Stimulated activated CD4-positive, alpha-beta T cell treated with anti-CD3 and anti-CD28 coated beads, Interleukin-1b, Interleukin-23, amount 100 ng/mL, for 48 hours (primary cell): ENCODE measurements around the gene CRTC1.

Experiments used
- DNase-seq: peaks from one replicate; pipeline ENCODE4 v3.0.0-alpha.2; 2020

Gene CRTC1

GRCh38 chr19:18651733-18652132, 31.7 kb upstream of the CRTC1 start:
- DNase-seq = no peak

- no peak for DNase-seq
Measured at GRCh38 chr19:18653853-18654252, 29.6 kb upstream of the CRTC1 start.

GRCh38 chr19:18654469-18654868, 29.0 kb upstream of the CRTC1 start:
- DNase-seq = no peak

GRCh38 chr19:18655173-18655844, 28.2 kb upstream of the CRTC1 start:
- no peak for DNase-seq

- no peak for DNase-seq
Measured at GRCh38 chr19:18656337-18657086, 27.0 kb upstream of the CRTC1 start.

GRCh38 chr19:18657590-18658365, 25.7 kb upstream of the CRTC1 start:
- no peak for DNase-seq

GRCh38 chr19:18658366-18658855, 25.1 kb upstream of the CRTC1 start:
- DNase-seq = no peak

GRCh38 chr19:18659281-18660050, 24.0 kb upstream of the CRTC1 start:
- no peak for DNase-seq

- no peak for DNase-seq
Measured at GRCh38 chr19:18660051-18660910, 23.2 kb upstream of the CRTC1 start.

- no peak for DNase-seq
Measured at GRCh38 chr19:18660939-18661670, 22.4 kb upstream of the CRTC1 start.

- DNase-seq = no peak
Measured at GRCh38 chr19:18662972-18663732, 20.3 kb upstream of the CRTC1 start.

- DNase-seq = no peak
Measured at GRCh38 chr19:18663940-18664530, 19.4 kb upstream of the CRTC1 start.

- DNase-seq = no peak
Measured at GRCh38 chr19:18665771-18666202, 17.7 kb upstream of the CRTC1 start.

GRCh38 chr19:18666317-18666716, 17.2 kb upstream of the CRTC1 start:
- DNase-seq = no peak

GRCh38 chr19:18666784-18667183, 16.7 kb upstream of the CRTC1 start:
- DNase-seq = no peak

- no peak for DNase-seq
Measured at GRCh38 chr19:18667531-18668251, 15.8 kb upstream of the CRTC1 start.

GRCh38 chr19:18668252-18668631, 15.2 kb upstream of the CRTC1 start:
- DNase-seq = no peak

- no peak for DNase-seq
Measured at GRCh38 chr19:18668744-18669523, 14.5 kb upstream of the CRTC1 start.

GRCh38 chr19:18669524-18669817, 14.0 kb upstream of the CRTC1 start:
- no peak for DNase-seq
